Endodermal cell (in vitro differentiated cells): Measurements from ENCODE around the gene CACNA1E. TPM values are rescaled to one million over a fixed set of nuclear protein-coding genes. Genes with fewer than 3 reads are reported as not detected.

Experiments used
- DNase-seq: peaks from one replicate; pipeline ENCODE4 v3.0.0-alpha.2; 2017
- H3K27ac ChIP-seq: 2 replicates; pipeline ENCODE4 v1.5.1; 2013; ENCODE audit warnings: mild to moderate bottlenecking, low read depth, low read length, moderate library complexity
- H3K27me3 ChIP-seq: 2 replicates; pipeline ENCODE4 v1.6.1; 2013; ENCODE audit warnings: mild to moderate bottlenecking, low read length, moderate library complexity; ENCODE audit not compliant: insufficient read depth, control insufficient read depth, poor library complexity, severe bottlenecking
- H3K36me3 ChIP-seq: 2 replicates; pipeline ENCODE4 v1.7.0; 2013; ENCODE audit warnings: mild to moderate bottlenecking, low read length, moderate library complexity; ENCODE audit not compliant: control insufficient read depth, insufficient read depth
- H3K4me1 ChIP-seq: one replicate; pipeline ENCODE4 v1.7.0; 2013; ENCODE audit warnings: low read length; ENCODE audit not compliant: control insufficient read depth, insufficient read depth
- H3K4me3 ChIP-seq: 2 replicates; pipeline ENCODE4 v1.5.1; 2013; ENCODE audit warnings: mild to moderate bottlenecking, low read length, moderate library complexity
- H3K9ac ChIP-seq: 2 replicates; pipeline ENCODE4 v1.6.1; 2013; ENCODE audit warnings: mild to moderate bottlenecking, low read length, moderate library complexity; ENCODE audit not compliant: poor library complexity, severe bottlenecking; ENCODE audit errors: extremely low read depth
- H3K9me3 ChIP-seq: 2 replicates; pipeline ENCODE4 v1.6.1; 2013; ENCODE audit warnings: mild to moderate bottlenecking, low read length, moderate library complexity; ENCODE audit not compliant: control insufficient read depth
- H3K27ac Mint-ChIP-seq: 2 replicates; pipeline ENCODE4 v1.8.0; 2020; ENCODE audit warnings: mixed read lengths
- H3K27me3 Mint-ChIP-seq: 2 replicates; pipeline ENCODE4 v1.8.0; 2021; ENCODE audit warnings: mild to moderate bottlenecking, mixed read lengths; ENCODE audit not compliant: insufficient read depth
- H3K36me3 Mint-ChIP-seq: 2 replicates; pipeline ENCODE4 v1.8.0; 2020; ENCODE audit warnings: low read depth, mixed read lengths
- H3K4me1 Mint-ChIP-seq: 2 replicates; pipeline ENCODE4 v1.8.0; 2020; ENCODE audit warnings: mixed read lengths
- H3K4me3 Mint-ChIP-seq: 2 replicates; pipeline ENCODE4 v1.8.0; 2020; ENCODE audit warnings: mild to moderate bottlenecking, moderate library complexity, mixed read lengths
- H3K9me3 Mint-ChIP-seq: 2 replicates; pipeline ENCODE4 v1.8.0; 2020; ENCODE audit warnings: mild to moderate bottlenecking, mixed read lengths
- WGBS, 2 experiments: methylation state at CpG; one replicate each; pipeline versions ENCODE4 v1.1.5 to v1.1.7; 2013; ENCODE audit warnings: missing lambda C conversion rate in 2 of 2, mixed read lengths in 1 of 2; ENCODE audit not compliant: insufficient coverage in 1 of 2, insufficient read length in 1 of 2; 5-methylcytosine and 5-hydroxymethylcytosine counted together
- total RNA-seq, 2 donors: library from RNA; stranded (reverse); fragmentation: NEBNext Ultra II Directional in 1 of 2; extraction: Animal tissue kit (Norgen Biotek cat#: 25700) in 1 of 2; gene quantifications; 2 replicates in 1 of 2; 3 replicates in 1 of 2; pipeline ENCODE4 v1.2.1, GENCODE V29; 2021
- TF ChIP-seq, protein P1 (sequence below): fragments of 200-600 bp; sonication (generic); conservative IDR thresholded peaks from 2 replicates; pipeline ENCODE4 v1.5.0; 2021; ENCODE audit warnings: antibody characterized with exemption, mild to moderate bottlenecking

Gene CACNA1E
- total RNA-seq, 2 donors from 2014 or later: 4.7 to 5.8 TPM

DNA sequence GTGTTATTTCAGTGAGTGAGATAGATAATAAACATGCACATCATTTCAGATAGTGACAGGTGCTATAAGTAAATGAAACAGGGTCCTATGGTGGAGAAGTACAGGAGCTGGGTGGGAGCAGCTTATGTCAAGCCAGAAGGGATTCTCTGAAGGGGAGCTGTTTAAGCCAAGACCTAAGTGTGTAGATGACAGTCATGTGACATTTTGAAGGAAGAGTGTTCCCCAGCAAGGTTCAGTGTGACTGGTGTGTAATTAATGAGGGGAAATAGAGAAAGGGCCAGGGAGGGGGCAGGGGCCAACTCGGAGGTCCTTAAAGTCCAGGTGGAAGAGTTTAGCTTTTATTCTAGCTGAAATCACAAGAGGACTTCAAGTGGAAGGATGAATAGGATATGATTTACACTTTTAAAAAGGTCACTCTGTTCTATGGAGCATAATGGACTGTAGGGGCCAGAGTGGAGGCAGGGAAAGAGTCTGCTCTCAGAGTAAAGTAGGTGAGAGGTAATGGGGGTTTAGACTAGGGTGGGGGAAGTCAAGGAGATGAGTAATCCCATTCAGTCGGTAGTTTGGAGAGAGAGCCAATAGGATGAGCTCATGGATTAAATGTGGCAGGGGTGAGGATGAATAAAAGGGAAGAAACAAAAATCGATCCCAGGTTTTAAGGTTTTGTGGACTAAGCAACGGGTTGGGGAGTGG lies 243.1 kb downstream of the CACNA1E start:
- Mint-ChIP-seq H3K36me3 (no peaks in the 10 kb centered on the region), H3K4me1 (peaks cover 7% of the 10 kb centered on the region), H3K27me3 (peaks cover 94% of the 10 kb centered on the region), H3K4me3 (no peak overlapping the region), H3K27ac (no peak overlapping the region), H3K9me3 (no peaks in the 10 kb centered on the region)
- Histone ChIP-seq H3K27ac (no peak overlapping the region), H3K9me3 (no peaks in the 10 kb centered on the region), H3K27me3 (peaks cover 93% of the 10 kb centered on the region), H3K36me3 (peaks cover 7% of the 10 kb centered on the region), H3K9ac (no peak overlapping the region), H3K4me1 (no peaks in the 10 kb centered on the region), H3K4me3 (no peak overlapping the region)
- no peak for DNase-seq
- WGBS, 2 experiments: 64 to 71% methylated on average over 4 of the region's 4 CpGs
- TF ChIP-seq, protein P1, sequence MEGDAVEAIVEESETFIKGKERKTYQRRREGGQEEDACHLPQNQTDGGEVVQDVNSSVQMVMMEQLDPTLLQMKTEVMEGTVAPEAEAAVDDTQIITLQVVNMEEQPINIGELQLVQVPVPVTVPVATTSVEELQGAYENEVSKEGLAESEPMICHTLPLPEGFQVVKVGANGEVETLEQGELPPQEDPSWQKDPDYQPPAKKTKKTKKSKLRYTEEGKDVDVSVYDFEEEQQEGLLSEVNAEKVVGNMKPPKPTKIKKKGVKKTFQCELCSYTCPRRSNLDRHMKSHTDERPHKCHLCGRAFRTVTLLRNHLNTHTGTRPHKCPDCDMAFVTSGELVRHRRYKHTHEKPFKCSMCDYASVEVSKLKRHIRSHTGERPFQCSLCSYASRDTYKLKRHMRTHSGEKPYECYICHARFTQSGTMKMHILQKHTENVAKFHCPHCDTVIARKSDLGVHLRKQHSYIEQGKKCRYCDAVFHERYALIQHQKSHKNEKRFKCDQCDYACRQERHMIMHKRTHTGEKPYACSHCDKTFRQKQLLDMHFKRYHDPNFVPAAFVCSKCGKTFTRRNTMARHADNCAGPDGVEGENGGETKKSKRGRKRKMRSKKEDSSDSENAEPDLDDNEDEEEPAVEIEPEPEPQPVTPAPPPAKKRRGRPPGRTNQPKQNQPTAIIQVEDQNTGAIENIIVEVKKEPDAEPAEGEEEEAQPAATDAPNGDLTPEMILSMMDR: no peak

DNA sequence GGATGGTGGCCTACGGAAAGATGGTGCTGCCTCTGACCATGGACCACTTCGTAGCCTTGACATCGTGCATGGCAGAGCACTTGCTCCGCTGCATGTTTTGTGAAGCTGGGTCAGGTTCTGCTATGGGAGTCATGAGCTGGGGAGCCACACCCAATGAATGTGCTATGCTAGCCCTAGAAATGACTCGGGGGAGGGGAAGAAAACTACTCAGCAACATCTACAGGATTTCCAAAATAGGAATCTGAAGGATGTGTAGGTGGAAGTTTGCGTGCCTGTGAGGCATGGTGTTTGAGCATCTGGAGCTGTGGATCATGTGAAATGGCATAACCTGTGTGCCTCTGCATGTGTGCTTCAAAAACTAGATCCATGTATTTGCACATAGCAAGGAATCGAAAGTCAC lies 247.3 kb downstream of the CACNA1E start:
- WGBS, 2 experiments: 94 to 100% methylated on average over 6 to 7 of the region's 7 CpGs
- H3K4me3 ChIP-seq: no peak overlapping the region
- Mint-ChIP-seq H3K27ac (no peak overlapping the region), H3K27me3 (peaks cover 62% of the 10 kb centered on the region), H3K4me1 (peaks cover 7% of the 10 kb centered on the region), H3K4me3 (no peak overlapping the region), H3K36me3 (no peaks in the 10 kb centered on the region), H3K9me3 (no peaks in the 10 kb centered on the region)
- no peaks in the 10 kb centered on the region for H3K36me3 ChIP-seq
- H3K4me1 ChIP-seq: no peaks in the 10 kb centered on the region
- no peak overlapping the region for H3K27ac ChIP-seq
- DNase-seq: no peak
- H3K9ac ChIP-seq: no peak overlapping the region
- H3K9me3 ChIP-seq: no peaks in the 10 kb centered on the region
- TF ChIP-seq, protein P1: no peak
- H3K27me3 ChIP-seq: peaks cover 60% of the 10 kb centered on the region

DNA sequence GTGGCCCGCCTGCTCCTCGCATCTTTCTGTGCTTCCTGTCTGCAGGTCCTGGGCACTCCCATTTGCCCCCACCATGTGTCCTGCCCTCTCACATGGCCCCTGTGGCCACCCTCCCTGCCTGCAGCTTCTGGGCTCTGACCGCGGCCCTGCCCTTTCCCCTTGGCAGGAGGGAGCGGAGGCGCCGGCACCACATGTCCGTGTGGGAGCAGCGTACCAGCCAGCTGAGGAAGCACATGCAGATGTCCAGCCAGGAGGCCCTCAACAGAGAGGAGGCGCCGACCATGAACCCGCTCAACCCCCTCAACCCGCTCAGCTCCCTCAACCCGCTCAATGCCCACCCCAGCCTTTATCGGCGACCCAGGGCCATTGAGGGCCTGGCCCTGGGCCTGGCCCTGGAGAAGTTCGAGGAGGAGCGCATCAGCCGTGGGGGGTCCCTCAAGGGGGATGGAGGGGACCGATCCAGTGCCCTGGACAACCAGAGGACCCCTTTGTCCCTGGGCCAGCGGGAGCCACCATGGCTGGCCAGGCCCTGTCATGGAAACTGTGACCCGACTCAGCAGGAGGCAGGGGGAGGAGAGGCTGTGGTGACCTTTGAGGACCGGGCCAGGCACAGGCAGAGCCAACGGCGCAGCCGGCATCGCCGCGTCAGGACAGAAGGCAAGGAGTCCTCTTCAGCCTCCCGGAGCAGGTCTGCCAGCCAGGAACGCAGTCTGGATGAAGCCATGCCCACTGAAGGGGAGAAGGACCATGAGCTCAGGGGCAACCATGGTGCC lies 249.1 kb downstream of the CACNA1E start:
- H3K36me3 Mint-ChIP-seq: no peaks in the 10 kb centered on the region
- no peaks in the 10 kb centered on the region for H3K4me1 Mint-ChIP-seq
- H3K9me3 Mint-ChIP-seq: no peaks in the 10 kb centered on the region
- Histone ChIP-seq H3K9me3 (no peaks in the 10 kb centered on the region), H3K9ac (no peak overlapping the region), H3K36me3 (peaks cover 4% of the 10 kb centered on the region), H3K27ac (no peak overlapping the region), H3K27me3 (peaks cover 52% of the 10 kb centered on the region), H3K4me1 (no peaks in the 10 kb centered on the region), H3K4me3 (no peak overlapping the region)
- no peak overlapping the region for H3K27ac Mint-ChIP-seq
- DNase-seq: no peak
- TF ChIP-seq, protein P1: no peak
- 94 to 100% methylated on average over 10 to 31 of the region's 31 CpGs for WGBS, 2 experiments
- no peak overlapping the region for H3K4me3 Mint-ChIP-seq
- peaks cover 46% of the 10 kb centered on the region for H3K27me3 Mint-ChIP-seq
